ENCODE results near the gene MCUR1. TPM values are rescaled to one million over a fixed set of nuclear protein-coding genes. Genes with fewer than 3 reads are reported as not detected.

The MCUR1 gene
- total and polyA plus RNA-seq, 2 experiments from 2014 or later, result 16.1 to 27.6 TPM

DNA sequence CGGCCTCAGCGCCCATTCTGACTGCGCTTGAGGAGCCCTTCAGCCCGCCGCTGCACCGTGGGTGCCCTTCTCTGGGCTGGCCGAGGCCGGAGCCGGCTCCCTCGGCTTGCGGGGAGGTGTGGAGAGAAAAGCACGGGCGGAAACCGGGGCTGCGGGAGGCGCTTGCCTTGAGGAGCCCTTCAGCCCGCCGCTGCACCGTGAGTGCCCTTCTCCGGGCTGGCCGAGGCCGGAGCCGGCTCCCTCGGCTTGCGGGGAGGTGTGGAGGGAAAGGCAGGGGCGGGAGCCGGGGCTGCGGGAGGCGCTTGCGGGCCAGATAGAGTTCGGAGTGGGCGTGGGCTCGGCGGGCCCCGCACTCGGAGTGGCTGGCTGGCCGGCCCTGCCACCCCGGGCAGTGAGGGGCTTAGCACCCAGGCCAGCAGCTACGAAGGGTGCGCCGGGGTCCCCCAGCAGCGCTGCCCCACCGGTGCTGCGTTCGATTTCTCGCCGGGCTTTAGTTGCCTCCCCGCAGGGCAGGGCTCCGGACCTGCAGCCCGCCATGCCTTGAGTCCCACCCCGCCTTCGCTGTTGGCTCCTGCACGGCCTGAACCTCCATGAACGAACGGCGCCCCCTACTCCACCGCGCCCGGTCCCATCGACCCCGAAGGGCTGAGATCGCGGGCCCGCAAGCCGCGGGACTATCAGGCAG is 45.7 kb upstream of the MCUR1 start:
- no peak overlapping the region for H2AFZ ChIP-seq
- H3K4me2 ChIP-seq, result peak overlapping the region; percentile 71
- H3K4me3 ChIP-seq, result no peak overlapping the region
- no peaks in the 10 kb centered on the region for H4K20me1 ChIP-seq (ENCODE audit: insufficient read depth, poor library complexity, severe bottlenecking)
- no peaks in the 10 kb centered on the region for H3K27me3 ChIP-seq
- H3K36me3 ChIP-seq (replicated peaks; ENCODE audit: insufficient read depth, low read depth), result no peaks in the 10 kb centered on the region
- TF ChIP-seq EZH2phosphoT487 (IDR thresholded peaks at IDR 0.05; ENCODE audit: low read depth, severe bottlenecking, unreplicated experiment) (no peak), EZH2 (IDR thresholded peaks at IDR 0.05; ENCODE audit: borderline replicate concordance) (no peak)
- TF ChIP-seq, protein P1, sequence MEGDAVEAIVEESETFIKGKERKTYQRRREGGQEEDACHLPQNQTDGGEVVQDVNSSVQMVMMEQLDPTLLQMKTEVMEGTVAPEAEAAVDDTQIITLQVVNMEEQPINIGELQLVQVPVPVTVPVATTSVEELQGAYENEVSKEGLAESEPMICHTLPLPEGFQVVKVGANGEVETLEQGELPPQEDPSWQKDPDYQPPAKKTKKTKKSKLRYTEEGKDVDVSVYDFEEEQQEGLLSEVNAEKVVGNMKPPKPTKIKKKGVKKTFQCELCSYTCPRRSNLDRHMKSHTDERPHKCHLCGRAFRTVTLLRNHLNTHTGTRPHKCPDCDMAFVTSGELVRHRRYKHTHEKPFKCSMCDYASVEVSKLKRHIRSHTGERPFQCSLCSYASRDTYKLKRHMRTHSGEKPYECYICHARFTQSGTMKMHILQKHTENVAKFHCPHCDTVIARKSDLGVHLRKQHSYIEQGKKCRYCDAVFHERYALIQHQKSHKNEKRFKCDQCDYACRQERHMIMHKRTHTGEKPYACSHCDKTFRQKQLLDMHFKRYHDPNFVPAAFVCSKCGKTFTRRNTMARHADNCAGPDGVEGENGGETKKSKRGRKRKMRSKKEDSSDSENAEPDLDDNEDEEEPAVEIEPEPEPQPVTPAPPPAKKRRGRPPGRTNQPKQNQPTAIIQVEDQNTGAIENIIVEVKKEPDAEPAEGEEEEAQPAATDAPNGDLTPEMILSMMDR (IDR thresholded peaks at IDR 0.05; ENCODE audit: poor library complexity), result no peak
- no peaks in the 10 kb centered on the region for H3K9me2 ChIP-seq (replicated peaks; ENCODE audit: insufficient read depth)
- no peaks in the 10 kb centered on the region for H3K9me3 ChIP-seq (ENCODE audit: low read depth)
- WGBS (ENCODE audit: low lambda C conversion rate, missing lambda C conversion rate), result 72% methylated on average over 33 of the region's 66 CpGs
- no peak overlapping the region for H3K27ac ChIP-seq
- DNase-seq (ENCODE audit: low spot score), result no peak
- H3K4me1 ChIP-seq (ENCODE audit: insufficient read depth), result peaks cover 6% of the 10 kb centered on the region
- H3K79me2 ChIP-seq, result no peaks in the 10 kb centered on the region

DNA sequence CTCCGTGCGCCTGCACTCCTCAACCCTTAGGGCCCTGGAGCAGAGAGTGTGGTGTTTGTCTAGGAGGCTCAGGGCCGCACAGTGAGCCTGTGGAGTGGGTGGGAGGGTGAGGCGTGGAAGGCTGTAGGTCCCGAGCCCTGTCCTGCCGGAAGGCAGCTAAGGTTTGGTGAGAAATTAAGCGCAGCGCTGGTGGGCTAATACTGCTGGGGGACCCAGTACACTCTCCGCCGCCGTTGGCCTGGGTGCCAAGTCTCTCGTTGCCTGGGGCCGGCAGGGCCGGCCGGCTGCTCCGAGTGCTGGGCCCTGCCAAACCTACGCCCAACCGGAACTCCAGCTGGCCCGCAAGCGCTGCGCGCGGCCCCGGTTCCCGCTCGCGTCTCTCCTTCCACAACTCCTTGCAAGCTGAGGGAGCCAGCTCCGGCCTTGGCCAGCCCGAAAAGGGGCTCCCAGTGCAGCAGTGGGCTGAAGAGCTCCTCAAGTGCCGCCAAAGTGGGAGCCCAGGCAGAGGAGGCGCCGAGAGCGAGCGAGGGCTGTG is 40.4 kb upstream of the MCUR1 start:
- no peak for TF ChIP-seq EZH2 (IDR thresholded peaks at IDR 0.05; ENCODE audit: borderline replicate concordance)
- no peak for TF ChIP-seq EZH2phosphoT487 (IDR thresholded peaks at IDR 0.05; ENCODE audit: low read depth, severe bottlenecking, unreplicated experiment)
- TF ChIP-seq, protein P1 (IDR thresholded peaks at IDR 0.05; ENCODE audit: poor library complexity), result no peak
- no peaks in the 10 kb centered on the region for H3K9me2 ChIP-seq (replicated peaks; ENCODE audit: insufficient read depth)
- H3K4me1 ChIP-seq (ENCODE audit: insufficient read depth), result no peaks in the 10 kb centered on the region
- no peak for DNase-seq (ENCODE audit: low spot score)
- no peaks in the 10 kb centered on the region for H3K79me2 ChIP-seq
- no peaks in the 10 kb centered on the region for H4K20me1 ChIP-seq (ENCODE audit: insufficient read depth, poor library complexity, severe bottlenecking)
- 98% methylated on average over 34 of the region's 34 CpGs for WGBS (ENCODE audit: low lambda C conversion rate, missing lambda C conversion rate)
- H3K27ac ChIP-seq, result no peak overlapping the region
- H2AFZ ChIP-seq, result no peak overlapping the region
- H3K36me3 ChIP-seq (replicated peaks; ENCODE audit: insufficient read depth, low read depth), result no peaks in the 10 kb centered on the region
- H3K27me3 ChIP-seq, result no peaks in the 10 kb centered on the region
- no peak overlapping the region for H3K4me2 ChIP-seq
- no peaks in the 10 kb centered on the region for H3K9me3 ChIP-seq (ENCODE audit: low read depth)
- H3K4me3 ChIP-seq, result no peak overlapping the region

DNA sequence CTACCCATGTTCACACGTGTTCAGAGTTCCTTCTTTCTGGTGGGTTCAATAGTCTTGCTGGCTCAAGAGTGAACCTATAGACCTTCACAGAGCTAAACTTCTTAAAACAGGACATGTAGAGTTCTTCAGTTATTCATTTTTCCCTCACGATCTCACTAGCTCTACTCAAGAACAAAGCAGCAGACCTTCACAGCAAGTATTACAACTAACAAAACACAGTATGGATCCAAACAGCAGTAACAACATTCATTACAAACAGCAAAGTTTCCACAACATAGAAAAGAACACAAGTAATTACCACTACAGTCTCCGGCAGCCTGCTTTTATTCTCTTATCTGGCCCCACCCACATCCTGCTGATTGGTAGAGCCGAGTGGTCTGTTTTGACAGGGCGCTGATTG is 39.5 kb upstream of the MCUR1 start:
- peaks cover 2% of the 10 kb centered on the region for H3K4me1 ChIP-seq (ENCODE audit: insufficient read depth)
- WGBS (ENCODE audit: low lambda C conversion rate, missing lambda C conversion rate), result 90% methylated on average over 5 of the region's 5 CpGs
- no peaks in the 10 kb centered on the region for H3K36me3 ChIP-seq (replicated peaks; ENCODE audit: insufficient read depth, low read depth)
- H3K9me2 ChIP-seq (replicated peaks; ENCODE audit: insufficient read depth), result no peaks in the 10 kb centered on the region
- no peaks in the 10 kb centered on the region for H4K20me1 ChIP-seq (ENCODE audit: insufficient read depth, poor library complexity, severe bottlenecking)
- H3K9me3 ChIP-seq (ENCODE audit: low read depth), result no peaks in the 10 kb centered on the region
- H3K79me2 ChIP-seq, result no peaks in the 10 kb centered on the region
- H2AFZ ChIP-seq, result no peak overlapping the region
- H3K4me3 ChIP-seq, result no peak overlapping the region
- H3K4me2 ChIP-seq, result no peak overlapping the region
- no peaks in the 10 kb centered on the region for H3K27me3 ChIP-seq
- DNase-seq (ENCODE audit: low spot score), result no peak
- TF ChIP-seq EZH2 (IDR thresholded peaks at IDR 0.05; ENCODE audit: borderline replicate concordance) (no peak), EZH2phosphoT487 (IDR thresholded peaks at IDR 0.05; ENCODE audit: low read depth, severe bottlenecking, unreplicated experiment) (no peak)
- TF ChIP-seq, protein P1 (IDR thresholded peaks at IDR 0.05; ENCODE audit: poor library complexity), result no peak
- H3K27ac ChIP-seq, result no peak overlapping the region

Measured in hepatocyte (in vitro differentiated cells).